ENCODE results near the gene MICALL2.

MICALL2 gene

GRCh38 chr7:1396195-1396594 is 63.1 kb downstream of the MICALL2 start:
- DNase-seq: no peak
- Histone ChIP-seq H3K27ac (no peak overlapping the region), H3K27me3 (replicated peaks) (peaks cover 18% of the 10 kb centered on the region), H3K36me3 (replicated peaks) (no peaks in the 10 kb centered on the region), H3K4me3 (ENCODE audit: low read depth, low read length) (no peak overlapping the region)
- in situ Hi-C loops (cut with HindIII; ENCODE audit: low pct_ligation_motif_present, low sequenced_read_pairs): no loop called here
- TF ChIP-seq CTCF (IDR thresholded peaks at IDR 0.05; ENCODE audit: low read depth, low read length, missing control alignments): no peak

DNA sequence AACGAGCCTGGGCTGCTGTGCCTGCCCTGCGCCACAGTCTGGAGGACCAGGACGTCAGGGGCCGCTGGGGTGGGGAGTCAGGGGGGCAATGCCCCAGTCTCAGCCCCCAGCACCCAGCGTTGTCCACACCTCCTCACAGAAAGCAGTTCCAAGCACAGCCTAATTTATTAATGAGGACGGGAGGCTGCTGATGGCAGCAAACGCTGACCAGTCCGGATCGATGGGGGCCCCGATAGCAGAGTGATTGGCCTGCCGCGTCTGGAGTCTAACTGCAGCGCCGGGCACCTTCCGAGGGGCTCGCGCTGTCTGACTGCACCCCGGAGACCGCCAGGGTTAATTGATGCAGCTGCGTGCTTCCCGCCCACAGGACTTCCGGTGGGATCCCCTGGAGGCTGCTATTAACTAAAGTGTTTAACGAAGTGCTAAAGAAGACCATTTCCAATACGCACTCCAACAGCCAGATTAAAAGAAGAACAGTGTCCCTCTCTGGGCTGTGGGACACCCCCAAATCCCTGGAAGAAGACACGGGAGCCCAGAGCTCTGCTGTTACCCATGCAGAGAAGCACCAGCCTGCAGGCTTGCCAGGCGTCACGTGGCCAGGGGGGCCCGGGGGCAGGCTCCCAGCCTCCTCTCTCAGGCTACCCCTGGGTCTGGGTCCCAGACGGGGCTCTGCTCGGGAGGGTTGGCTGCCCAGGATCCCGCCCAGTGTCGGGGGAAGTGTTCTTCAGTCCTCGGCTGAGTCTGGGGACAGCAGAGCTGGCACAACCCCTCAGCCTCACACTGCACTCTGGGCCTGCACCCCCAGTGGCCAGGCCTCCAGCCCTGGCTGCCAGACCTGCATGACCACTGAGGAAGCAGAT is 63.8 kb downstream of the MICALL2 start:
- in situ Hi-C loops (cut with HindIII; ENCODE audit: low pct_ligation_motif_present, low sequenced_read_pairs): no loop called here
- no peak for TF ChIP-seq CTCF (IDR thresholded peaks at IDR 0.05; ENCODE audit: low read depth, low read length, missing control alignments)
- no peak for DNase-seq
- no peak overlapping the region for H3K27ac ChIP-seq
- H3K4me3 ChIP-seq (ENCODE audit: low read depth, low read length): no peak overlapping the region
- no peaks in the 10 kb centered on the region for H3K36me3 ChIP-seq (replicated peaks)
- peaks cover 11% of the 10 kb centered on the region for H3K27me3 ChIP-seq (replicated peaks)

- no peak overlapping the region for H3K27ac ChIP-seq
- DNase-seq: no peak
- H3K27me3 ChIP-seq (replicated peaks): peaks cover 9% of the 10 kb centered on the region
- H3K36me3 ChIP-seq (replicated peaks): no peaks in the 10 kb centered on the region
- TF ChIP-seq CTCF (IDR thresholded peaks at IDR 0.05; ENCODE audit: low read depth, low read length, missing control alignments): no peak
- in situ Hi-C loops (cut with HindIII; ENCODE audit: low pct_ligation_motif_present, low sequenced_read_pairs): no loop called here
- H3K4me3 ChIP-seq (ENCODE audit: low read depth, low read length): no peak overlapping the region
Observed at GRCh38 chr7:1394371-1394770, 64.9 kb downstream of the MICALL2 start.

DNA sequence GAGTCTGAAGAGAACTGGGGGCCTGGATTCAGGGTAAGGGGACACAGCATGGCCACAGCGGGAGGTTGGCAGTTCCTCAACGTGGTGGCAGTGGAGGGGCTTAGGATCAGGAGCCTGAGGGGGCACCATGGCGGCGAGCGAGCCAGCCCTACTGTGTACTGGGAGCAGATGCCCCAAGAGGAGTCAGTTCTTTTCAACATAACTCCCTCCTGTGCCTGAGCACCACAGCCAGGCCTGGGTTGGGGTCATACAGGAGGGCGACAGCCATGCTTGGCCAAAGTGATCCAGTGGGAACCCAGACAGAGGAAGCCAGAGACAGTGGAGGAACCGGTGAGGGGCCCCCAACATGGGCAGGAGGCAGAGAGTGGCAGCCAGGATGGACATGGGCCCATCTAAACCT is 65.8 kb downstream of the MICALL2 start:
- Histone ChIP-seq H3K36me3 (replicated peaks) (no peaks in the 10 kb centered on the region), H3K27me3 (replicated peaks) (peaks cover 11% of the 10 kb centered on the region), H3K27ac (no peak overlapping the region), H3K4me3 (ENCODE audit: low read depth, low read length) (no peak overlapping the region)
- in situ Hi-C loops (cut with HindIII; ENCODE audit: low pct_ligation_motif_present, low sequenced_read_pairs): no loop called here
- TF ChIP-seq CTCF (IDR thresholded peaks at IDR 0.05; ENCODE audit: low read depth, low read length, missing control alignments): no peak
- DNase-seq: no peak

DNA sequence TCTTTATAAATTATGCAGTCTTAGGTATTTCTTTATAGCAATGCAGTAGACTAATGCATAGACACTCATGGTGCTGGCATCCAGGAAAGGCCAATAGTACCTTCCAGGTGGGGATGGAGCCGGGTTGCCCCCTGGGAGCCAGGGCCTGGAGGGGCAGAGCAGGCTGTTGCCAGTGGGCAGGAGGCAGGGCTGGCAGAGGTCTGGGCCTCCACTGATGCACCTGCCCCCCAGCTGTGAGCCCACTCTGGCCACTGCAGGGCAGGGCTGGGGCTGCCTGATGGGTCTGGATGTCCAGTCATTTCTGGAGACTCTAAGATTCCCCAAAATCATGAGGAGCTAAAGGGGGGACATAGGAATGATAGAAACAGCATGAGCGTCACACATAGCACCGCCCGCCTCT is 66.7 kb downstream of the MICALL2 start:
- Histone ChIP-seq H3K27ac (no peak overlapping the region), H3K36me3 (replicated peaks) (no peaks in the 10 kb centered on the region), H3K4me3 (ENCODE audit: low read depth, low read length) (no peak overlapping the region), H3K27me3 (replicated peaks) (peaks cover 13% of the 10 kb centered on the region)
- no peak for DNase-seq
- no peak for TF ChIP-seq CTCF (IDR thresholded peaks at IDR 0.05; ENCODE audit: low read depth, low read length, missing control alignments)
- in situ Hi-C loops (cut with HindIII; ENCODE audit: low pct_ligation_motif_present, low sequenced_read_pairs): no loop called here

GRCh38 chr7:1391449-1391848 is 67.8 kb downstream of the MICALL2 start:
- no peak for TF ChIP-seq CTCF (IDR thresholded peaks at IDR 0.05; ENCODE audit: low read depth, low read length, missing control alignments)
- Histone ChIP-seq H3K4me3 (ENCODE audit: low read depth, low read length) (no peak overlapping the region), H3K27ac (no peak overlapping the region), H3K27me3 (replicated peaks) (peaks cover 13% of the 10 kb centered on the region), H3K36me3 (replicated peaks) (no peaks in the 10 kb centered on the region)
- in situ Hi-C loops (cut with HindIII; ENCODE audit: low pct_ligation_motif_present, low sequenced_read_pairs): no loop called here
- DNase-seq: no peak

All from brain microvascular endothelial cell (primary cell).